Body of pancreas (tissue), 4 donors: ENCODE data around the gene USP10.

ENCODE experiments used
- CTCF ChIP-seq, 7 experiments: fragments of 450-650 bp in 4 of 7; fragments of 200-600 bp in 3 of 7; sonication (generic) in 3 of 7; IDR thresholded peaks; one replicate each; pipeline ENCODE4 v1.5.1; 2016 to 2019; ENCODE audit warnings: antibody characterized with exemption in 7 of 7
- POLR2A ChIP-seq, 3 donors: fragments of 450-650 bp; IDR thresholded peaks; one replicate each; pipeline ENCODE4 v1.6.1; 2016; ENCODE audit warnings: antibody characterized with exemption in 3 of 3, mild to moderate bottlenecking in 2 of 3

DNA sequence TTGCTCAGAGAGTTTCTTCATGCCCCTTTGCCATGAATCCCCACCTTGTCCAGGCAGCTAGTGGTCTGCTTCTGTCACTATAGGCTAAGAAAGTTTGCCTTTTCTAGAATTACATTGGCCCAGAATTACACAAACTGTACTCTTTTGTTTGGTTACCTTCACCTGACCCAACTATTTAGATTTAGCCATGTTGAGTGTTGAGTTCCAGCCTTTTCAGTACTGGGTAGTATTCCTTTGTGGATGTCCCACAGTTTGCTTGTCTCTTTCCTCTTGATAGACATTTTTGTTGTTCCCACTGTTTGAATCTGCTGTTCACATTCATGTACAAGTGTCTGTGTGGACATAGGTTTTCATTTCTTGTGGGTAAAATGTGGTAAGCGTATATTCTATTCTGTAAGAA lies 22.3 kb downstream of the USP10 start:
- no peak for TF ChIP-seq CTCF (IDR thresholded peaks at IDR 0.05)
- TF ChIP-seq POLR2A (IDR thresholded peaks at IDR 0.05), result no peak
